CD14-positive monocyte (primary cell): ENCODE results near the gene ATP11A. TPM values are rescaled to one million over a fixed set of nuclear protein-coding genes. Genes with fewer than 3 reads are reported as not detected.

Experiments used
- DNase-seq, 3 donors: peaks; one replicate each; pipeline ENCODE4 v3.0.0-alpha.2; 2011 to 2022
- H2AFZ ChIP-seq: 2 replicates; pipeline ENCODE4 v1.6.0; 2012; ENCODE audit warnings: mild to moderate bottlenecking, low read depth, low read length, inconsistent platforms; ENCODE audit not compliant: insufficient read depth, poor library complexity, severe bottlenecking
- H3K27ac ChIP-seq, 2 donors: 1 replicate in 1 of 2; 2 replicates in 1 of 2; pipeline ENCODE4 v1.5.1; 2012 to 2013; ENCODE audit warnings: low read length in 2 of 2, control low read depth in 1 of 2, inconsistent platforms in 1 of 2, low read depth in 1 of 2, mild to moderate bottlenecking in 1 of 2
- H3K27me3 ChIP-seq, 2 donors: one replicate each; pipeline versions ENCODE4 v1.6.0 to v1.6.1; 2011 to 2013; ENCODE audit warnings: low read length in 2 of 2; ENCODE audit not compliant: control insufficient read depth in 2 of 2, insufficient read depth in 2 of 2
- H3K36me3 ChIP-seq, 2 donors: replicated peaks in 1 of 2; 1 replicate in 1 of 2; 2 replicates in 1 of 2; pipeline versions ENCODE4 v1.5.1 to v1.6.1; 2012 to 2013; ENCODE audit warnings: low read length in 2 of 2, control low read depth in 1 of 2, inconsistent platforms in 1 of 2, mild to moderate bottlenecking in 1 of 2; ENCODE audit not compliant: insufficient read depth in 2 of 2, control insufficient read depth in 1 of 2
- H3K4me1 ChIP-seq, 2 donors: 1 replicate in 1 of 2; 2 replicates in 1 of 2; pipeline versions ENCODE4 v1.5.1 to v1.6.1; 2012 to 2013; ENCODE audit warnings: low read length in 2 of 2, control low read depth in 1 of 2, inconsistent platforms in 1 of 2, mild to moderate bottlenecking in 1 of 2, moderate library complexity in 1 of 2; ENCODE audit not compliant: insufficient read depth in 2 of 2, control insufficient read depth in 1 of 2
- H3K4me2 ChIP-seq: replicated peaks from 2 replicates; pipeline ENCODE3; 2012; ENCODE audit warnings: low read length, moderate library complexity, mild to moderate bottlenecking; ENCODE audit not compliant: poor library complexity, severe bottlenecking; ENCODE audit errors: extremely low read depth
- H3K4me3 ChIP-seq, 3 experiments: fragments of 200-600 bp in 1 of 3; sonication (generic) in 1 of 3; replicated peaks in 1 of 3; 1 replicate in 2 of 3; 2 replicates in 1 of 3; pipeline ENCODE4 v1.5.1; 2011 to 2013; ENCODE audit warnings: low read length in 3 of 3, mild to moderate bottlenecking in 3 of 3, control low read depth in 2 of 3, low read depth in 2 of 3, inconsistent platforms in 1 of 3, moderate library complexity in 1 of 3
- H3K79me2 ChIP-seq: 2 replicates; pipeline ENCODE4 v1.6.0; 2012; ENCODE audit warnings: mild to moderate bottlenecking, control low read depth, inconsistent platforms, low read length, moderate library complexity; ENCODE audit not compliant: insufficient read depth
- H3K9ac ChIP-seq: 2 replicates; pipeline ENCODE4 v1.6.0; 2017; ENCODE audit warnings: low read length, mild to moderate bottlenecking; ENCODE audit not compliant: insufficient read depth, poor library complexity, severe bottlenecking
- H3K9me3 ChIP-seq, 2 donors: replicated peaks in 1 of 2; 1 replicate in 1 of 2; 2 replicates in 1 of 2; pipeline versions ENCODE4 v1.5.1 to v1.6.1; 2012 to 2013; ENCODE audit warnings: low read length in 2 of 2, control low read depth in 1 of 2; ENCODE audit not compliant: control insufficient read depth in 1 of 2, insufficient read depth in 1 of 2
- H4K20me1 ChIP-seq: 2 replicates; pipeline ENCODE4 v1.6.0; 2012; ENCODE audit warnings: mild to moderate bottlenecking, low read length, control low read depth, moderate library complexity; ENCODE audit not compliant: insufficient read depth
- H3K27ac Mint-ChIP-seq, 7 donors: one replicate each; pipeline ENCODE4 v1.8.0; 2020; ENCODE audit warnings: mild to moderate bottlenecking in 7 of 7, mixed read lengths in 7 of 7, moderate library complexity in 6 of 7, inconsistent platforms in 2 of 7
- H3K27me3 Mint-ChIP-seq, 3 donors: one replicate each; pipeline ENCODE4 v1.8.0; 2021 to 2022; ENCODE audit warnings: low read depth in 3 of 3, mild to moderate bottlenecking in 3 of 3, mixed read lengths in 3 of 3, moderate library complexity in 3 of 3, inconsistent platforms in 1 of 3
- H3K36me3 Mint-ChIP-seq, 2 donors: one replicate each; pipeline ENCODE4 v1.8.0; 2020; ENCODE audit warnings: mixed read lengths in 2 of 2, inconsistent platforms in 1 of 2, mild to moderate bottlenecking in 1 of 2
- H3K4me1 Mint-ChIP-seq: one replicate; pipeline ENCODE4 v1.8.0; 2020; ENCODE audit warnings: mild to moderate bottlenecking, mixed read lengths
- H3K4me3 Mint-ChIP-seq, 2 donors: one replicate each; pipeline ENCODE4 v1.8.0; 2020; ENCODE audit warnings: mild to moderate bottlenecking in 2 of 2, mixed read lengths in 2 of 2, moderate library complexity in 1 of 2
- H3K9me3 Mint-ChIP-seq, 7 donors: one replicate each; pipeline ENCODE4 v1.8.0; 2020 to 2022; ENCODE audit warnings: mixed read lengths in 7 of 7, mild to moderate bottlenecking in 6 of 7, moderate library complexity in 6 of 7, inconsistent platforms in 2 of 7
- WGBS: methylation state at CpG from one replicate; pipeline ENCODE4 v1.1.5; 2013; ENCODE audit warnings: missing lambda C conversion rate; ENCODE audit not compliant: insufficient coverage; 5-methylcytosine and 5-hydroxymethylcytosine counted together
- intact Hi-C, 2 donors: fragments of 100-400 bp; cut with micrococcal nuclease; formaldehyde crosslinking; loops; one replicate each; pipeline versions ENCODE4 v1.15.0 to v1.15.1; 2023
- polyA plus RNA-seq, 3 donors: library from polyadenylated mRNA; depleted of rRNA in 1 of 3; unstranded in 2 of 3; stranded (reverse) in 1 of 3; fragments of 300-500 nt in 2 of 3; fragments of >200 nt in 1 of 3; fragmentation: Illumina TruSeq in 2 of 3; gene quantifications; 1 replicate in 2 of 3; 2 replicates in 1 of 3; pipeline ENCODE4 v1.2.3, GENCODE V29; 2012 to 2021
- TF ChIP-seq, protein P1 (sequence below): fragments of 200-600 bp; IDR thresholded peaks from one replicate; pipeline ENCODE4 v1.8.0; 2022; ENCODE audit warnings: antibody characterized with exemption, mild to moderate bottlenecking

ATP11A gene
- polyA plus RNA-seq, 3 donors, result 7.2 to 45.4 (median 7.6) TPM

DNA sequence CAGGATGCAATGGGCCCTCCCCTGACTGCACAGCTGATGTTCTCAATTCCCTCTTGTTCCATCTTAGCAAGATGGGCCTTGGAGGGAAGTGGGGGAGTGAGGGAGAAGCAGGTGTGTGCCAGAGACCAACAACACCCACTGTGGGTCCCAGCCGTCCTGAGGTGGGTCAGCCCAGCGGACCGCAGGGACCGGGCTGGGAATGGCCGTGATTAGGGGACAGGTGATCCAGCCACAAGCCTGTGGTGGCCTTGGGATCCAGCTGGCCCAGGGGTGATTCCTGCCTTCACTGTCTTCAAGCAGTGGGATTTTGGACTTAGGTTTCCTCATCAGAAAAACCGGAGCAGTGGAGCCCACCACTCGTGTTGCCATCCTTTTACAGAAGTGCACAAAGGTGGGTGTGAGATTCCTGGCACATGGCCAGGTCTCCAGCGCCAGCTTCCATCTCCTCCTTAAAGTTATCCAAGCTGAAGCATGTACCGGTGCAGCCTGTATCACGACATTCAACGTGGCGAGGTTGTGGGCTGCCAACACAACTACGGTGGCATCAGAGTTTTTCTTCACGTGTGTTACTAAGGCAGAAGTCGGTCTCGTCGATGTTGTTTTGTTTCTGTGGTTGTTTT, 9.0 kb upstream of the ATP11A start:
- no peaks in the 10 kb centered on the region for H3K36me3 ChIP-seq
- H3K9me3 ChIP-seq, result no peaks in the 10 kb centered on the region
- H3K4me2 ChIP-seq, result no peak overlapping the region
- WGBS, result 97% methylated on average over 13 of the region's 17 CpGs
- no peaks in the 10 kb centered on the region for H4K20me1 ChIP-seq
- Mint-ChIP-seq H3K36me3 (no peaks in the 10 kb centered on the region), H3K27ac (no peak overlapping the region), H3K9me3 (peaks cover 0 to 3% (median 0%) of the 10 kb centered on the region in 7 donors), H3K4me1 (peaks cover 5% of the 10 kb centered on the region), H3K4me3 (no peak overlapping the region), H3K27me3 (peaks cover 4 to 15% (median 7%) of the 10 kb centered on the region in 3 donors)
- no peaks in the 10 kb centered on the region for H3K27me3 ChIP-seq
- H3K27ac ChIP-seq, result no peak overlapping the region
- no peaks in the 10 kb centered on the region for H3K4me1 ChIP-seq
- no peak overlapping the region for H2AFZ ChIP-seq
- no peak for DNase-seq
- intact Hi-C loops, result no loop called here
- no peak overlapping the region for H3K9ac ChIP-seq
- no peaks in the 10 kb centered on the region for H3K79me2 ChIP-seq
- TF ChIP-seq, protein P1, sequence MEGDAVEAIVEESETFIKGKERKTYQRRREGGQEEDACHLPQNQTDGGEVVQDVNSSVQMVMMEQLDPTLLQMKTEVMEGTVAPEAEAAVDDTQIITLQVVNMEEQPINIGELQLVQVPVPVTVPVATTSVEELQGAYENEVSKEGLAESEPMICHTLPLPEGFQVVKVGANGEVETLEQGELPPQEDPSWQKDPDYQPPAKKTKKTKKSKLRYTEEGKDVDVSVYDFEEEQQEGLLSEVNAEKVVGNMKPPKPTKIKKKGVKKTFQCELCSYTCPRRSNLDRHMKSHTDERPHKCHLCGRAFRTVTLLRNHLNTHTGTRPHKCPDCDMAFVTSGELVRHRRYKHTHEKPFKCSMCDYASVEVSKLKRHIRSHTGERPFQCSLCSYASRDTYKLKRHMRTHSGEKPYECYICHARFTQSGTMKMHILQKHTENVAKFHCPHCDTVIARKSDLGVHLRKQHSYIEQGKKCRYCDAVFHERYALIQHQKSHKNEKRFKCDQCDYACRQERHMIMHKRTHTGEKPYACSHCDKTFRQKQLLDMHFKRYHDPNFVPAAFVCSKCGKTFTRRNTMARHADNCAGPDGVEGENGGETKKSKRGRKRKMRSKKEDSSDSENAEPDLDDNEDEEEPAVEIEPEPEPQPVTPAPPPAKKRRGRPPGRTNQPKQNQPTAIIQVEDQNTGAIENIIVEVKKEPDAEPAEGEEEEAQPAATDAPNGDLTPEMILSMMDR, result no peak
- H3K4me3 ChIP-seq, result no peak overlapping the region

DNA sequence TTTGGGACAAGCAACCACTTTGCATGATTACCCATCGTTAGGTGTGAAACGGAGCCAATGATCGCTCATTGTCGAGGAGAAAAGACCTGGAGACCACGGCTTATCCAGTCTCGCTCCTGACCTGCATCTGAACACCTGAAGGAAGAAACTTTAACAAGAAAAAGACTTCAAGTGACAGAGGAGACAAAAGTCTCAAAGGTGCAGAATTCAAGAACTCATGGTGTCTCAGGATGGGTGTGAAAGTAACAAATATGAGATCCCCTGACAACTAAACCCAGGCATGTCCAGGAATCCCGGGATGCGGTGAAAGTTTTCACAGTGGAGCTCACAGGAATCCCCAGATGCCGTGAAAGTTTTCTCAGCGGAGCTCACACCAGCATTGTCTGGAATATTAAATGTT, 6.3 kb upstream of the ATP11A start:
- H3K36me3 ChIP-seq, result peaks cover 0 to 3% of the 10 kb centered on the region in 2 donors
- no peak overlapping the region for H3K4me3 ChIP-seq
- peaks cover 20% of the 10 kb centered on the region for H3K4me1 Mint-ChIP-seq
- peaks cover 2 to 14% (median 4%) of the 10 kb centered on the region in 3 donors for H3K27me3 Mint-ChIP-seq
- H3K27ac Mint-ChIP-seq, result no peak overlapping the region
- no peak for DNase-seq
- H3K27me3 ChIP-seq, result no peaks in the 10 kb centered on the region
- intact Hi-C loops, result no loop called here
- TF ChIP-seq, protein P1, result no peak
- no peak overlapping the region for H3K9ac ChIP-seq
- no peak overlapping the region for H2AFZ ChIP-seq
- H3K4me3 Mint-ChIP-seq, result no peak overlapping the region
- 100% methylated on average over 3 of the region's 10 CpGs for WGBS
- H3K4me1 ChIP-seq, result peaks cover 12 to 16% of the 10 kb centered on the region in 2 donors
- no peaks in the 10 kb centered on the region for H4K20me1 ChIP-seq
- H3K4me2 ChIP-seq, result no peak overlapping the region
- H3K27ac ChIP-seq, result no peak overlapping the region
- peaks cover 12% of the 10 kb centered on the region for H3K79me2 ChIP-seq
- H3K36me3 Mint-ChIP-seq, result peaks cover 5 to 9% of the 10 kb centered on the region in 2 donors
- no peaks in the 10 kb centered on the region for H3K9me3 ChIP-seq
- H3K9me3 Mint-ChIP-seq, result peaks cover 0 to 2% (median 0%) of the 10 kb centered on the region in 7 donors
